Right lobe of liver (tissue), 6 donors: ENCODE results near the gene RIT2. TPM values are rescaled to one million over a fixed set of nuclear protein-coding genes. Genes with fewer than 3 reads are reported as not detected.
"Not testable (repeated sequence)": the region's sequence is repeated elsewhere in the genome, so short reads cannot be mapped to it uniquely, and the experiment has no call there.

Experiments used
- ATAC-seq, 4 donors: fragments of 200-7000 bp; cut with Tn5 transposase; one replicate each; pipeline ENCODE4 v1.9.1; 2020; ENCODE audit warnings: mild to moderate bottlenecking in 4 of 4, moderate library complexity in 4 of 4
- DNase-seq, 3 donors: peaks; one replicate each; pipeline ENCODE4 v3.0.0-alpha.2; 2020
- H3K27ac ChIP-seq, 3 donors: fragments of 200-600 bp; one replicate each; pipeline ENCODE4 v1.8.0; 2022
- H3K27me3 ChIP-seq, 2 donors: fragments of 200-600 bp; one replicate each; pipeline ENCODE4 v1.8.0; 2022
- H3K36me3 ChIP-seq, 4 donors: fragments of 200-600 bp; sonication (generic) in 1 of 4; one replicate each; pipeline versions ENCODE4 v1.5.1 to v1.8.0; 2017 to 2022; ENCODE audit warnings: control low read depth in 1 of 4
- H3K4me1 ChIP-seq, 4 donors: fragments of 200-600 bp; sonication (generic) in 1 of 4; one replicate each; pipeline versions ENCODE4 v1.5.1 to v1.8.0; 2017 to 2022; ENCODE audit warnings: control low read depth in 1 of 4
- H3K4me3 ChIP-seq, 3 donors: fragments of 200-600 bp; one replicate each; pipeline ENCODE4 v1.8.0; 2022
- H3K9me3 ChIP-seq, 4 donors: fragments of 200-600 bp; sonication (generic) in 1 of 4; one replicate each; pipeline versions ENCODE4 v1.5.1 to v1.8.0; 2017 to 2022; ENCODE audit warnings: control low read depth in 1 of 4
- POLR2A ChIP-seq: fragments of 450-650 bp; IDR thresholded peaks from one replicate; pipeline ENCODE4 v1.6.1; 2017; ENCODE audit warnings: antibody characterized with exemption, mild to moderate bottlenecking
- WGBS: methylation state at CpG from one replicate; pipeline ENCODE4 v1.1.6; 2018; ENCODE audit warnings: low coverage, low lambda C conversion rate; ENCODE audit not compliant: insufficient coverage; ENCODE audit errors: missing lambda C conversion rate; 5-methylcytosine and 5-hydroxymethylcytosine counted together
- intact Hi-C, 2 donors: fragments of 100-400 bp; cut with DNase I; formaldehyde crosslinking; loops; one replicate each; pipeline versions ENCODE4 v1.11.2 to v1.14.1; 2022
- total RNA-seq, 6 experiments: library from RNA; depleted of rRNA in 2 of 6; stranded (reverse); fragments of >200 nt in 2 of 6; fragmentation: NEBNext Ultra II Directional in 3 of 6; extraction: Animal tissue kit (Norgen Biotek cat#: 25700) in 3 of 6; gene quantifications; one replicate each; pipeline versions ENCODE4 v1.1.0 to v1.2.4, GENCODE V29; 2016 to 2023
- TF ChIP-seq, protein P1 (sequence below), 4 donors: fragments of 200-600 bp in 3 of 4; fragments of 450-650 bp in 1 of 4; IDR thresholded peaks; one replicate each; pipeline versions ENCODE4 v1.5.1 to v1.8.0; 2016 to 2022; ENCODE audit warnings: antibody characterized with exemption in 4 of 4, mild to moderate bottlenecking in 2 of 4
- donor health status: DM: no; HTN: yes; CAD: no.
- donor health status: DM: no; HTN: no; CAD: no.
- donor health status: DM: no; HTN: no; CAD: no.
- donor health status: DM: no; HTN: yes; CAD: no.
- donor health status: DM: no; HTN: yes; CAD: no.

Gene RIT2
- total RNA-seq, 6 experiments from 2014 or later: not detected

DNA sequence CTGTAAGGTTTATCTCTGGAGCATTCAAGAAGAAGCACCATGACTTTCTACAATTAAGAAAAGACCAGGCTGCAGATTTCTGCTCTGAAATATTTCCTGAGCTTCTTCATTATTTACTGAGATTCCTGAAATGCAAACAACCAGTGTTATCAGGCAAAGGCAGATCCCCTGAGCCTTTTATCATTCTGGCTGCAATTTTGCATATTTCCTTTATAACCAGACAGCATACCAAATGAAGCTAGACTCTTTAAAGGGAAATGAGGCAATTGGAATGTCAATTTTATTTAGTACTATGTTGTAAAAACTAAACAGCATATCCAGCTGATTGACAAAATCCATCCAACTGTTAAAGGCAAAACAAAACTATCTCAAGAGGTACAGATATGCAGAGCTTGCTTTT, 372.5 kb downstream of the RIT2 start:
- peak; percentile 41 to 51 (median 46) for ATAC-seq
- peaks cover 0 to 18% (median 4%) of the 10 kb centered on the region in 4 donors for H3K4me1 ChIP-seq
- no peaks in the 10 kb centered on the region for H3K9me3 ChIP-seq
- TF ChIP-seq, protein P1, sequence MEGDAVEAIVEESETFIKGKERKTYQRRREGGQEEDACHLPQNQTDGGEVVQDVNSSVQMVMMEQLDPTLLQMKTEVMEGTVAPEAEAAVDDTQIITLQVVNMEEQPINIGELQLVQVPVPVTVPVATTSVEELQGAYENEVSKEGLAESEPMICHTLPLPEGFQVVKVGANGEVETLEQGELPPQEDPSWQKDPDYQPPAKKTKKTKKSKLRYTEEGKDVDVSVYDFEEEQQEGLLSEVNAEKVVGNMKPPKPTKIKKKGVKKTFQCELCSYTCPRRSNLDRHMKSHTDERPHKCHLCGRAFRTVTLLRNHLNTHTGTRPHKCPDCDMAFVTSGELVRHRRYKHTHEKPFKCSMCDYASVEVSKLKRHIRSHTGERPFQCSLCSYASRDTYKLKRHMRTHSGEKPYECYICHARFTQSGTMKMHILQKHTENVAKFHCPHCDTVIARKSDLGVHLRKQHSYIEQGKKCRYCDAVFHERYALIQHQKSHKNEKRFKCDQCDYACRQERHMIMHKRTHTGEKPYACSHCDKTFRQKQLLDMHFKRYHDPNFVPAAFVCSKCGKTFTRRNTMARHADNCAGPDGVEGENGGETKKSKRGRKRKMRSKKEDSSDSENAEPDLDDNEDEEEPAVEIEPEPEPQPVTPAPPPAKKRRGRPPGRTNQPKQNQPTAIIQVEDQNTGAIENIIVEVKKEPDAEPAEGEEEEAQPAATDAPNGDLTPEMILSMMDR (IDR thresholded peaks at IDR 0.05): no peak
- TF ChIP-seq POLR2A: no peak
- H3K27me3 ChIP-seq: no peaks in the 10 kb centered on the region
- H3K4me3 ChIP-seq: no peak overlapping the region
- intact Hi-C loops: no loop called here
- no peaks in the 10 kb centered on the region for H3K36me3 ChIP-seq
- DNase-seq: no peak
- no peak overlapping the region for H3K27ac ChIP-seq

DNA sequence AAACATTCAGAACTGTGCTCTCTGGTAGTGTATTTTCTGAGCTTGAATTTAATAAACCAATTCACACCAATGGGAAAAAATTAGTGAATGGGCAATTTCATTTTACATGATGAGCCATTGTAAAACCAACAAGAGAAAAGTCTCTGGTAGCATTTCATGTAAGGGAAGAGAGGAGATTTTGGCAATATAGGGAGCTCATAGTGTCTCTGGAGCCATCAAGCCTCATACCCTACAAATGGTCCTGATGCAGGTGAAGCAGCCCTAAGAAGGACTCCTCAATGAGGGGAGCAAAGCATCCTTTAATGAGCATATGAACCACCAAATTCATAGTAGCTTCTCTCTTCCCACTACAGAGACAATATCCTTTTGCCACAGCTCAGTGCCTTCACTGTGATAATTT, 373.0 kb downstream of the RIT2 start:
- intact Hi-C loops: no loop called here
- TF ChIP-seq, protein P1 (IDR thresholded peaks at IDR 0.05): no peak
- no peak for TF ChIP-seq POLR2A
- ATAC-seq (no peak), DNase-seq (no peak)
- Histone ChIP-seq H3K9me3 (no peaks in the 10 kb centered on the region), H3K4me1 (peaks cover 0 to 18% (median 4%) of the 10 kb centered on the region in 4 donors), H3K4me3 (no peak overlapping the region), H3K27me3 (no peaks in the 10 kb centered on the region), H3K36me3 (no peaks in the 10 kb centered on the region), H3K27ac (no peak overlapping the region)

DNA sequence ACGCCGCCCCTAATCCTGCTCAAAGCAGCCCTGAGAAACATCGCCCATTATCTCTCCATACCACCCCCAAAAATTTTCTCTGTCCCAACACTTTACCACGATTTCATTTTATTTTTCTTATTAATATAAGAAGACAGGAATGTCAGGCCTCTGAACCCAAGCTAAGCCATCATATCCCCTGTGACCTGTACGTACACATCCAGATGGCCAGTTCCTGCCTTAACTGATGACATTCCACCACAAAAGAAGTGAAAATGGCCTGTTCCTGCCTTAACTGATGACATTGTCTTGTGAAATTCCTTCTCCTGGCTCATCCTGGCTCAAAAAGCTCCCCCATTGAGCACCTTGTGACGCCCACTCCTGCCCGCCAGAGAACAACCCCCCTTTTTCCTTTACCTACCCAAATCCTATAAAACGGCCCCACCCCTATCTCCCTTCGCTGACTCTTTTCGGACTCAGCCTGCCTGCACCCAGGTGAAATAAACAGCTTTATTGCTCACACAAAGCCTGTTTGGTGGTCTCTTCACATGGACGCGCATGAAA, 373.6 kb downstream of the RIT2 start:
- H3K9me3 ChIP-seq, H3K27me3 ChIP-seq, H3K27ac ChIP-seq, ATAC-seq, H3K36me3 ChIP-seq, intact Hi-C loops, DNase-seq, H3K4me3 ChIP-seq: not testable (repeated sequence)
- 79% methylated on average over 12 of the region's 12 CpGs for WGBS
- peaks cover 0 to 18% (median 4%) of the 10 kb centered on the region in 4 donors for H3K4me1 ChIP-seq

DNA sequence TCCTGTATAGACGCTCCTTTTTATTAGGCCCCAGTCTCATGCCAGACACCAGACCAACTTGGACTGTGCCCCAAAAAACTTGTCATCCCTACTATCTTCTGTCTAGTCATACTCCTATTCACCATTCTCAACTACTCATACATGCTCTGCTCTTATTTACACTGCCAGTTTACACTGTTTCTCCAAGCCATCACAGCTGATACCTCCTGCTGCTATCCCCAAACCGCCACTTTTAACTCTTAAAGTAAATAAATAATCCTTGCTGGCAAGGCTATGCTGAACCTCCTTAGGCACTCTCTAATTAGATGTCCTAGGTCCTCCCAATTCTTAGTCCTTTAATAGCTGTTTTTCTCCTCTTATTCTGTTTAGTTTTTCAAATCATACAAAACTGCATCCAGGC, 374.2 kb downstream of the RIT2 start:
- DNase-seq, H3K27me3 ChIP-seq, H3K4me3 ChIP-seq, ATAC-seq, H3K27ac ChIP-seq, intact Hi-C loops, H3K9me3 ChIP-seq, H3K36me3 ChIP-seq: not testable (repeated sequence)
- WGBS: 56% methylated on average over 2 of the region's 2 CpGs
- peaks cover 0 to 18% (median 4%) of the 10 kb centered on the region in 4 donors for H3K4me1 ChIP-seq

DNA sequence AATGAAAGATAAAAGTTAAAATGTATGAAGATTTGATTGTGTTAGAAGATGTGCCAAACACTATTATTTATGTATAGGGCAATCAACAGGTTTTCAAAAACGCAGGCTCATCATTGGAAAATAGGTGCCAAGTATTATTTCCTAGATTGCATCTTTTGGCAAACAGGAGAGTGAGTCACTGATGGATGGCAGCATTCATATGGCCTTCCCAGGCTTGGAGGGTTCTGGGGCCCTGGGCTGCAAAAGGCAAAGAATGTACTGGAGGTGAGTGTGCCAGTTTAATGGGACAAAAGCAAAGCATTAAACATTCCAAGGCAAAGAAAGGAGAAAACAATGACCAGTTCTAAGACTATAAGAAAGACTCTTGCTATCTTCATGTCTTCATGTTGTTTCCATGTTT, 379.4 kb downstream of the RIT2 start:
- no peaks in the 10 kb centered on the region for H3K9me3 ChIP-seq
- H3K27ac ChIP-seq: no peak overlapping the region
- no peaks in the 10 kb centered on the region for H3K27me3 ChIP-seq
- 53% methylated on average over 1 of the region's 1 CpG for whole genome bisulfite sequencing
- no peak overlapping the region for H3K4me3 ChIP-seq
- intact Hi-C loops: no loop called here
- no peaks in the 10 kb centered on the region for H3K36me3 ChIP-seq
- ATAC-seq (no peak), DNase-seq (no peak)
- no peaks in the 10 kb centered on the region for H3K4me1 ChIP-seq
- TF ChIP-seq POLR2A: no peak
- TF ChIP-seq, protein P1 (IDR thresholded peaks at IDR 0.05): no peak

DNA sequence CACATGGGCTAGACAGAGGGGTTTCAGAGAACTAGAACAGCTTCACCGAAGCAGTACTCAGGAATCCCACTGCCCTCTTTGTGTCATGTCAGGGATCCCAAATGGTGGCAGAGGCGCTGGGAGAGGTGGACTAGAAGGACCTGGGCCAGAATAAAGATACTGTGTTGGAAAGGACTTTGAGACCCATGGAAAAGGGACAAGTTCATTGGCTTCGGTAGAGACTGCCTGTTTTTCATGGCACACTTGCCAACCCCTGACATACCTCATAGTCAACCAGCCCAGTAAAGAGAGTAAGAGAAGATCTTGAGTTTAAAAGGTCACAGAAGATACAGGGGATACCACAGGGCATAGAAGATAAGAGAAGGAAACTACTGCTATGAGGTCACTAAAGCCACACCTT, 381.0 kb downstream of the RIT2 start:
- H3K9me3 ChIP-seq: no peaks in the 10 kb centered on the region
- intact Hi-C loops: no loop called here
- no peaks in the 10 kb centered on the region for H3K36me3 ChIP-seq
- peak in 3 of 4 donors; percentile 38 to 69 (median 44) for ATAC-seq
- H3K4me1 ChIP-seq: no peaks in the 10 kb centered on the region
- DNase-seq: no peak
- 62% methylated on average over 3 of the region's 3 CpGs for WGBS
- H3K27ac ChIP-seq: no peak overlapping the region
- H3K27me3 ChIP-seq: no peaks in the 10 kb centered on the region
- no peak overlapping the region for H3K4me3 ChIP-seq
- TF ChIP-seq, protein P1 (IDR thresholded peaks at IDR 0.05): no peak
- TF ChIP-seq POLR2A: no peak
